Right lung (tissue), 5 donors: ENCODE results near the gene B4GALT1. TPM values are rescaled to one million over a fixed set of nuclear protein-coding genes. Genes with fewer than 3 reads are reported as not detected.
A peak's percentile ranks its signal among the peaks of the same experiment; 100 is the strongest.
"Not testable (repeated sequence)": the region's sequence is repeated elsewhere in the genome, so short reads cannot be mapped to it uniquely, and the experiment has no call there.

ENCODE experiments used
- DNase-seq, 2 donors: peaks; one replicate each; pipeline ENCODE4 v3.0.0-alpha.2; 2013
- polyA plus RNA-seq, 5 donors: library from polyadenylated mRNA; unstranded; fragments of 120-200 nt; gene quantifications; one replicate each; pipeline versions ENCODE4 v1.2.1 to v1.2.3, GENCODE V29; 2013; ENCODE audit warnings: inconsistent platforms in 1 of 5, low replicate concordance in 1 of 5; ENCODE audit not compliant: insufficient read length in 5 of 5, insufficient read depth in 1 of 5

The B4GALT1 gene
- polyA plus RNA-seq, 5 donors: 63.7 to 81.6 (median 67.9) TPM

GRCh38 chr9:33164138-33164809 lies 2.9 kb downstream of the B4GALT1 start:
- no peak for DNase-seq

- no peak for DNase-seq
Observed at GRCh38 chr9:33163433-33164137, 3.6 kb downstream of the B4GALT1 start.

- DNase-seq: no peak
Observed at GRCh38 chr9:33162721-33163311, 4.3 kb downstream of the B4GALT1 start.

GRCh38 chr9:33161589-33162132 lies 5.5 kb downstream of the B4GALT1 start:
- peak in 1 of 2 donors; percentile 68 for DNase-seq

GRCh38 chr9:33161011-33161588 lies 6.0 kb downstream of the B4GALT1 start:
- no peak for DNase-seq

GRCh38 chr9:33160446-33160845 lies 6.7 kb downstream of the B4GALT1 start:
- not testable (repeated sequence) for DNase-seq

- no peak for DNase-seq
Observed at GRCh38 chr9:33159777-33160127, 7.4 kb downstream of the B4GALT1 start.

- no peak for DNase-seq
Observed at GRCh38 chr9:33158843-33159776, 8.0 kb downstream of the B4GALT1 start.

- DNase-seq: no peak
Observed at GRCh38 chr9:33157960-33158842, 8.9 kb downstream of the B4GALT1 start.

- DNase-seq: no peak
Observed at GRCh38 chr9:33155393-33155792, 11.7 kb downstream of the B4GALT1 start.

- DNase-seq: no peak
Observed at GRCh38 chr9:33154371-33154770, 12.8 kb downstream of the B4GALT1 start.

- no peak for DNase-seq
Observed at GRCh38 chr9:33153666-33154065, 13.5 kb downstream of the B4GALT1 start.

GRCh38 chr9:33153001-33153400 lies 14.1 kb downstream of the B4GALT1 start:
- DNase-seq: no peak

GRCh38 chr9:33151601-33152000 lies 15.5 kb downstream of the B4GALT1 start:
- DNase-seq: no peak

GRCh38 chr9:33151007-33151557 lies 16.1 kb downstream of the B4GALT1 start:
- DNase-seq: no peak

GRCh38 chr9:33148367-33149014 lies 18.6 kb downstream of the B4GALT1 start:
- DNase-seq: no peak

GRCh38 chr9:33147416-33148169 lies 19.5 kb downstream of the B4GALT1 start:
- no peak for DNase-seq

- DNase-seq: no peak
Observed at GRCh38 chr9:33146298-33146697, 20.8 kb downstream of the B4GALT1 start.

GRCh38 chr9:33144551-33144950 lies 22.6 kb downstream of the B4GALT1 start:
- DNase-seq: no peak
